Mesenchymal stem cell (in vitro differentiated cells and primary cell): ENCODE measurements around the gene ADAM23. TPM values are rescaled to one million over a fixed set of nuclear protein-coding genes. Genes with fewer than 3 reads are reported as not detected.
A peak's percentile ranks its signal among the peaks of the same experiment; 100 is the strongest.
"Not testable (repeated sequence)": the region's sequence is repeated elsewhere in the genome, so short reads cannot be mapped to it uniquely, and the experiment has no call there.

ENCODE experiments used
- DNase-seq: peaks from one replicate; pipeline ENCODE4 v3.0.0-alpha.2; 2013
- H2AFZ ChIP-seq: one replicate; pipeline ENCODE4 v1.6.1; 2013; ENCODE audit warnings: low read depth, mild to moderate bottlenecking, control low read depth, inconsistent platforms, low read length, moderate library complexity
- H2AK5ac ChIP-seq: 2 replicates; pipeline ENCODE4 v1.6.1; 2013; ENCODE audit warnings: low read length, moderate library complexity, mild to moderate bottlenecking, inconsistent platforms; ENCODE audit not compliant: severe bottlenecking
- H2BK120ac ChIP-seq: one replicate; pipeline ENCODE4 v1.6.1; 2013; ENCODE audit warnings: low read depth, mild to moderate bottlenecking, inconsistent platforms, low read length, moderate library complexity
- H2BK12ac ChIP-seq, 2 experiments: one replicate each; pipeline ENCODE4 v1.6.1; 2013; ENCODE audit warnings: inconsistent platforms in 2 of 2, low read length in 2 of 2, mild to moderate bottlenecking in 2 of 2, moderate library complexity in 2 of 2, control low read depth in 1 of 2
- H2BK15ac ChIP-seq: one replicate; pipeline ENCODE4 v1.6.1; 2013; ENCODE audit warnings: mild to moderate bottlenecking, low read depth, inconsistent platforms; ENCODE audit not compliant: poor library complexity, severe bottlenecking
- H2BK5ac ChIP-seq: 2 replicates; pipeline ENCODE4 v1.6.1; 2013; ENCODE audit warnings: low read depth, mild to moderate bottlenecking, low read length, control low read depth, inconsistent platforms; ENCODE audit not compliant: poor library complexity, severe bottlenecking
- H3K14ac ChIP-seq, 2 experiments: one replicate each; pipeline ENCODE4 v1.6.1; 2013; ENCODE audit warnings: inconsistent platforms in 2 of 2, low read length in 2 of 2, control low read depth in 1 of 2, mild to moderate bottlenecking in 1 of 2, moderate library complexity in 1 of 2
- H3K18ac ChIP-seq, 2 experiments: one replicate each; pipeline ENCODE4 v1.6.1; 2013; ENCODE audit warnings: inconsistent platforms in 2 of 2, low read length in 2 of 2, control low read depth in 1 of 2, low read depth in 1 of 2, mild to moderate bottlenecking in 1 of 2
- H3K23ac ChIP-seq, 2 experiments: one replicate each; pipeline ENCODE4 v1.6.1; 2013; ENCODE audit warnings: inconsistent platforms in 2 of 2, low read length in 2 of 2, mild to moderate bottlenecking in 2 of 2, moderate library complexity in 2 of 2, control low read depth in 1 of 2
- H3K27ac ChIP-seq: 2 replicates; pipeline ENCODE4 v1.5.1; 2013; ENCODE audit warnings: mild to moderate bottlenecking, moderate library complexity, low read length, control low read depth, inconsistent platforms; ENCODE audit not compliant: poor library complexity, severe bottlenecking
- H3K27me3 ChIP-seq, 2 experiments: 2 replicates each; pipeline versions ENCODE4 v1.6.1 to v1.7.0; 2013; ENCODE audit warnings: low read length in 2 of 2, mild to moderate bottlenecking in 2 of 2, moderate library complexity in 2 of 2, control low read depth in 1 of 2, inconsistent platforms in 1 of 2; ENCODE audit not compliant: control insufficient read depth in 1 of 2, insufficient read depth in 1 of 2
- H3K36me3 ChIP-seq, 2 experiments: 2 replicates each; pipeline versions ENCODE4 v1.6.1 to v1.7.0; 2013; ENCODE audit warnings: low read length in 2 of 2, control low read depth in 1 of 2, inconsistent platforms in 1 of 2, low read depth in 1 of 2, mild to moderate bottlenecking in 1 of 2; ENCODE audit not compliant: insufficient read depth in 2 of 2, control insufficient read depth in 1 of 2
- H3K4ac ChIP-seq, 2 experiments: one replicate each; pipeline ENCODE4 v1.6.1; 2013; ENCODE audit warnings: inconsistent platforms in 2 of 2, low read length in 2 of 2, mild to moderate bottlenecking in 2 of 2, moderate library complexity in 2 of 2, control low read depth in 1 of 2, low read depth in 1 of 2
- H3K4me1 ChIP-seq: 2 replicates; pipeline ENCODE4 v1.6.1; 2013; ENCODE audit warnings: low read depth, low read length, control low read depth; ENCODE audit not compliant: control insufficient read depth, insufficient read depth
- H3K4me2 ChIP-seq: 2 replicates; pipeline ENCODE4 v1.6.1; 2013; ENCODE audit warnings: low read length, mild to moderate bottlenecking, inconsistent platforms; ENCODE audit not compliant: poor library complexity, severe bottlenecking
- H3K4me3 ChIP-seq, 2 experiments: 2 replicates each; pipeline versions ENCODE4 v1.5.1 to v1.7.0; 2013; ENCODE audit warnings: low read length in 2 of 2, mild to moderate bottlenecking in 2 of 2, control low read depth in 1 of 2, low read depth in 1 of 2; ENCODE audit not compliant: insufficient read depth in 1 of 2
- H3K79me1 ChIP-seq: replicated peaks from 2 replicates; pipeline ENCODE4 v1.6.1; 2013; ENCODE audit warnings: mild to moderate bottlenecking, control low read depth, low read length, inconsistent platforms; ENCODE audit not compliant: poor library complexity, severe bottlenecking
- H3K9ac ChIP-seq: 2 replicates; pipeline ENCODE4 v1.7.0; 2013; ENCODE audit warnings: mild to moderate bottlenecking, low read length, moderate library complexity
- H3K9me3 ChIP-seq: 2 replicates; pipeline ENCODE4 v1.7.0; 2013; ENCODE audit warnings: mild to moderate bottlenecking, low read length; ENCODE audit not compliant: control insufficient read depth
- H4K8ac ChIP-seq: one replicate; pipeline ENCODE4 v1.6.1; 2013; ENCODE audit warnings: inconsistent platforms, mild to moderate bottlenecking, low read length, moderate library complexity
- H4K91ac ChIP-seq: one replicate; pipeline ENCODE4 v1.6.1; 2013; ENCODE audit warnings: mild to moderate bottlenecking, low read length, inconsistent platforms
- WGBS: methylation state at CpG from one replicate; pipeline ENCODE4 v1.1.7; 2013; ENCODE audit warnings: mixed read lengths; 5-methylcytosine and 5-hydroxymethylcytosine counted together
- polyA plus RNA-seq, 2 experiments: library from polyadenylated mRNA; stranded (reverse); fragments of 200-250 nt; gene quantifications; one replicate each; pipeline ENCODE4 v1.2.3, GENCODE V29; 2013

ADAM23 gene, protein sequence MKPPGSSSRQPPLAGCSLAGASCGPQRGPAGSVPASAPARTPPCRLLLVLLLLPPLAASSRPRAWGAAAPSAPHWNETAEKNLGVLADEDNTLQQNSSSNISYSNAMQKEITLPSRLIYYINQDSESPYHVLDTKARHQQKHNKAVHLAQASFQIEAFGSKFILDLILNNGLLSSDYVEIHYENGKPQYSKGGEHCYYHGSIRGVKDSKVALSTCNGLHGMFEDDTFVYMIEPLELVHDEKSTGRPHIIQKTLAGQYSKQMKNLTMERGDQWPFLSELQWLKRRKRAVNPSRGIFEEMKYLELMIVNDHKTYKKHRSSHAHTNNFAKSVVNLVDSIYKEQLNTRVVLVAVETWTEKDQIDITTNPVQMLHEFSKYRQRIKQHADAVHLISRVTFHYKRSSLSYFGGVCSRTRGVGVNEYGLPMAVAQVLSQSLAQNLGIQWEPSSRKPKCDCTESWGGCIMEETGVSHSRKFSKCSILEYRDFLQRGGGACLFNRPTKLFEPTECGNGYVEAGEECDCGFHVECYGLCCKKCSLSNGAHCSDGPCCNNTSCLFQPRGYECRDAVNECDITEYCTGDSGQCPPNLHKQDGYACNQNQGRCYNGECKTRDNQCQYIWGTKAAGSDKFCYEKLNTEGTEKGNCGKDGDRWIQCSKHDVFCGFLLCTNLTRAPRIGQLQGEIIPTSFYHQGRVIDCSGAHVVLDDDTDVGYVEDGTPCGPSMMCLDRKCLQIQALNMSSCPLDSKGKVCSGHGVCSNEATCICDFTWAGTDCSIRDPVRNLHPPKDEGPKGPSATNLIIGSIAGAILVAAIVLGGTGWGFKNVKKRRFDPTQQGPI
- 153 TPM for polyA plus RNA-seq (2013, experiment 1 of 2)
- 150 TPM for polyA plus RNA-seq (2013, experiment 2 of 2)

DNA sequence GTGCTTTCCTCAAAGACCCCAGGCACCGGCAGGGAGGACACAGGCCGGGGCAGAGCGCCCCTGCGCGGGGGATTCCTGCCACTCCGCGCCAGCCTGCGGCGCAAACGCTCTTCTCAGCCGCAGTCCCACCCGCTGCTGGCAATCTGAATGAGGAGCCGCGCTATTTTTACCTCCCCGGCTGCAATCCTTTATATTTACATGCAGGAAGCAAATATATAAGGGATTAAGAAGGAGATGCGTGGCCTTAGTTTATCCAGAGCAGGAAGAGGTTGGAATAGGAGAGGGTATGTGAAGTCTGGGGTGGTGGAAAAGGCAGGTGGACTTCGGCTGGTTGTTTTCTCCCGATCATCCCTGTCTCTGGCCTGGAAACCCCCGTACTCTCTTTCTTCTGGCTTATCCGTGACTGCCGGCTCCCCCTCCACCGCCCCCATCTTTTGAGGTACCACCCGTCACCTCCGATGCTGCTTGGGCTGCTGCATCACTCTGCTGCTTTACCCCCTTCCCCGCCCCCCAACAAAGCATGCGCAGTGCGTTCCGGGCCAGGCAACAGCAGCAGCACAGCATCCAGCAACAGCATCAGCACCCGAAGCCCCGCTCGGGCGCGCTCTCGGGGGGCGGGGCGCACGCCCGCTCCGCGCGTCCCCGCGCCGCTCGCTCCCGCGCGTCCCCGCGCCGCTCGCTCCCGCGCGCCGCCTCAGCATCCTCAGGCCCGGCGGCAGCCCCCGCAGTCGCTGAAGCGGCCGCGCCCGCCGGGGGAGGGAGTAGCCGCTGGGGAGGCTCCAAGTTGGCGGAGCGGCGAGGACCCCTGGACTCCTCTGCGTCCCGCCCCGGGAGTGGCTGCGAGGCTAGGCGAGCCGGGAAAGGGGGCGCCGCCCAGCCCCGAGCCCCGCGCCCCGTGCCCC, at the start of gene ADAM23:
Gene ADAM23 (plus strand): TSS at position 700 of the 902 bp plus-strand sequence. CDS start 335 bp downstream, outside the sequence.
- Histone ChIP-seq H3K4ac (peak within 1 kb of the TSS; percentile 53 to 96), H3K4me2 (peak within 1 kb of the TSS; percentile 83), H3K14ac (peak within 1 kb of the TSS in 1 of 2 experiments; percentile 97), H3K27ac (no peak within 1 kb of the TSS), H2AFZ (peak within 1 kb of the TSS; percentile 21), H2AK5ac (no peak within 1 kb of the TSS), H3K79me1 (no peaks in the 10 kb centered on the region), H2BK5ac (no peak within 1 kb of the TSS), H4K91ac (peak within 1 kb of the TSS; percentile 97), H3K23ac (no peak within 1 kb of the TSS), H3K4me3 (peak within 1 kb of the TSS; percentile 47 to 74), H4K8ac (peak within 1 kb of the TSS; percentile 48), H2BK120ac (peak within 1 kb of the TSS; percentile 83), H3K9ac (peak within 1 kb of the TSS; percentile 7), H3K18ac (peak within 1 kb of the TSS; percentile 93 to 94), H3K36me3 (no peaks in the 10 kb centered on the region), H3K27me3 (peaks cover 44 to 48% of the 10 kb centered on the region in 2 experiments), H2BK15ac (no peak within 1 kb of the TSS), H3K4me1 (peaks cover 13% of the 10 kb centered on the region), H3K9me3 (no peaks in the 10 kb centered on the region), H2BK12ac (peak within 1 kb of the TSS; percentile 37 to 61)
- DNase-seq: peak; percentile 65
- 1% methylated on average over 65 of the region's 81 CpGs for WGBS

DNA sequence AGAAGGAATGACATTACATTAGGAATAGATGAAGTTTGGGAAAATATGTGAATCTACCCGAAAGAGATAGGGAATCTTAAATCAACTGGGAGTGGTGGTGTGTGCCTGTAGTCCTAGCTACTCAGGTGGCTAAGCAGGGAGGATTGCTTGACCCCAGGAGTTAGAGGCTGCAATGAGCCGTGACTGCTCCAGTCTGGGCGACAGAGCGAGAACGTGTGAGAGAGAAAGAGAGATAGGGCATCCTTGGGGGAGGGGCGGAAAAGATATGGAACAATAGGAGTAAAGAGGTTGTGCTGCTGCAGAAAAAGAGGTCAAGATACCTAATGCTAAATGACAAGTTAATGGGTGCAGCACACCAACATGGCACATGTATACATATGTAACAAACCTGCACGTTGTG, 47.1 kb upstream of the ADAM23 start:
- Histone ChIP-seq H3K4me2 (no peak overlapping the region), H3K36me3 (no peaks in the 10 kb centered on the region), H3K14ac (no peak overlapping the region), H2BK120ac (no peak overlapping the region), H4K91ac (peak overlapping the region; percentile 50), H2AFZ (no peak overlapping the region), H3K27me3 (no peaks in the 10 kb centered on the region), H4K8ac (no peak overlapping the region), H2AK5ac (no peak overlapping the region), H3K4ac (no peak overlapping the region), H3K79me1 (no peaks in the 10 kb centered on the region), H3K27ac (no peak overlapping the region), H3K23ac (no peak overlapping the region), H3K18ac (no peak overlapping the region), H3K4me1 (no peaks in the 10 kb centered on the region), H2BK15ac (no peak overlapping the region), H2BK12ac (no peak overlapping the region), H3K9ac (no peak overlapping the region), H3K9me3 (peaks cover 6% of the 10 kb centered on the region), H3K4me3 (no peak overlapping the region), H2BK5ac (no peak overlapping the region)
- 67% methylated on average over 5 of the region's 7 CpGs for WGBS
- DNase-seq: no peak

GRCh38 chr2:206402956-206403569, 40.3 kb upstream of the ADAM23 start:
- H3K27me3 ChIP-seq, H2BK15ac ChIP-seq, H3K4me1 ChIP-seq, H2AK5ac ChIP-seq, H3K4me3 ChIP-seq, H2BK120ac ChIP-seq, H3K9ac ChIP-seq, H2AFZ ChIP-seq, H2BK5ac ChIP-seq, H3K4me2 ChIP-seq, DNase-seq, H3K4ac ChIP-seq, H2BK12ac ChIP-seq, H3K9me3 ChIP-seq, H3K23ac ChIP-seq, H3K27ac ChIP-seq, H3K79me1 ChIP-seq, H3K14ac ChIP-seq, H4K8ac ChIP-seq, H3K36me3 ChIP-seq, H3K18ac ChIP-seq, H4K91ac ChIP-seq: not testable (repeated sequence)
- 75% methylated on average over 4 of the region's 6 CpGs for WGBS
